ENCODE data around the gene ASTN2. TPM values are rescaled to one million over a fixed set of nuclear protein-coding genes. Genes with fewer than 3 reads are reported as not detected.

ASTN2 gene
- total RNA-seq, 6 experiments from 2014 or later = 0.91 to 3.1 (median 2.5) TPM

- ATAC-seq (no peak), DNase-seq (no peak)
- no peaks in the 10 kb centered on the region for H3K36me3 ChIP-seq
- no peaks in the 10 kb centered on the region for H3K27me3 ChIP-seq
- H3K9me3 ChIP-seq = no peaks in the 10 kb centered on the region
- no peak overlapping the region for H3K4me3 ChIP-seq
- intact Hi-C loops (cut with DNase I) = no loop called here
- H3K27ac ChIP-seq = no peak overlapping the region
- no peak for TF ChIP-seq CTCF (IDR thresholded peaks at IDR 0.05)
- no peak for TF ChIP-seq POLR2A (IDR thresholded peaks at IDR 0.05)
- 55% methylated on average over 10 of the region's 12 CpGs for WGBS (ENCODE audit: insufficient coverage, low coverage, low lambda C conversion rate, missing lambda C conversion rate)
- peaks cover 0 to 20% (median 0%) of the 10 kb centered on the region in 4 donors for H3K4me1 ChIP-seq
Observed at GRCh38 chr9:116464987-116465571, 949.8 kb downstream of the ASTN2 start.

GRCh38 chr9:116464423-116464822 is 950.4 kb downstream of the ASTN2 start:
- H3K4me1 ChIP-seq = peaks cover 0 to 20% (median 0%) of the 10 kb centered on the region in 4 donors

GRCh38 chr9:116461632-116462031 is 953.2 kb downstream of the ASTN2 start:
- intact Hi-C loops (cut with DNase I) = no loop called here
- no peak for ATAC-seq
- no peak for DNase-seq

More at GRCh38 chr9:116464423-116464822, 950.4 kb downstream of the ASTN2 start:
- ATAC-seq (no peak), DNase-seq (no peak)
- Histone ChIP-seq H3K27ac (no peak overlapping the region), H3K36me3 (no peaks in the 10 kb centered on the region), H3K9me3 (no peaks in the 10 kb centered on the region), H3K27me3 (no peaks in the 10 kb centered on the region), H3K4me3 (no peak overlapping the region)
- TF ChIP-seq POLR2A (IDR thresholded peaks at IDR 0.05) = no peak
- TF ChIP-seq CTCF (IDR thresholded peaks at IDR 0.05) = no peak
- intact Hi-C loops (cut with DNase I) = no loop called here

GRCh38 chr9:116460026-116460425 is 954.8 kb downstream of the ASTN2 start:
- TF ChIP-seq POLR2A (IDR thresholded peaks at IDR 0.05) (no peak), CTCF (IDR thresholded peaks at IDR 0.05) (no peak)

More at GRCh38 chr9:116461632-116462031, 953.2 kb downstream of the ASTN2 start:
- Histone ChIP-seq H3K9me3 (no peaks in the 10 kb centered on the region), H3K27me3 (no peaks in the 10 kb centered on the region), H3K27ac (no peak overlapping the region), H3K4me1 (peaks cover 0 to 5% (median 0%) of the 10 kb centered on the region in 4 donors), H3K4me3 (no peak overlapping the region), H3K36me3 (no peaks in the 10 kb centered on the region)
- 93% methylated on average over 3 of the region's 3 CpGs for WGBS (ENCODE audit: insufficient coverage, low coverage, low lambda C conversion rate, missing lambda C conversion rate)
- TF ChIP-seq CTCF (IDR thresholded peaks at IDR 0.05) = no peak
- no peak for TF ChIP-seq POLR2A (IDR thresholded peaks at IDR 0.05)

More at GRCh38 chr9:116460026-116460425, 954.8 kb downstream of the ASTN2 start:
- no peaks in the 10 kb centered on the region for H3K4me1 ChIP-seq
- no peaks in the 10 kb centered on the region for H3K27me3 ChIP-seq
- no peaks in the 10 kb centered on the region for H3K9me3 ChIP-seq
- ATAC-seq = no peak
- intact Hi-C loops (cut with DNase I) = no loop called here
- no peaks in the 10 kb centered on the region for H3K36me3 ChIP-seq
- H3K27ac ChIP-seq = no peak overlapping the region
- 69% methylated on average over 2 of the region's 2 CpGs for WGBS (ENCODE audit: insufficient coverage, low coverage, low lambda C conversion rate, missing lambda C conversion rate)
- no peak overlapping the region for H3K4me3 ChIP-seq
- DNase-seq = no peak

Measured in right lobe of liver (tissue), 6 donors.